Kidney epithelial cell (primary cell): ENCODE data around the gene ZNF862. TPM values are rescaled to one million over a fixed set of nuclear protein-coding genes. Genes with fewer than 3 reads are reported as not detected.

ENCODE experiments used
- DNase-seq: peaks from one replicate; pipeline ENCODE4 v3.0.0-alpha.2; 2010; ENCODE audit warnings: low read depth
- H3K27me3 ChIP-seq: 2 replicates; pipeline ENCODE4 v1.6.0; 2011; ENCODE audit warnings: low read length; ENCODE audit not compliant: control insufficient read depth, insufficient read depth
- H3K36me3 ChIP-seq: 2 replicates; pipeline ENCODE4 v1.5.1; 2011; ENCODE audit warnings: low read length; ENCODE audit not compliant: control insufficient read depth, insufficient read depth
- H3K4me3 ChIP-seq: 2 replicates; pipeline ENCODE4 v1.5.1; 2011; ENCODE audit warnings: low read depth, mild to moderate bottlenecking, control low read depth, low read length
- CTCF ChIP-seq: IDR thresholded peaks from 2 replicates; pipeline ENCODE4 v1.5.1; 2011; ENCODE audit warnings: mild to moderate bottlenecking, moderate library complexity, low read length, control low read depth, inconsistent platforms; ENCODE audit not compliant: insufficient read depth, poor library complexity, severe bottlenecking
- total RNA-seq: library from RNA; depleted of rRNA; stranded (reverse); fragments of >200 nt; gene quantifications from 2 replicates; pipeline ENCODE4 v1.2.3, GENCODE V29; 2015

ZNF862 gene
- total RNA-seq, 1 donor from 2014 or later = 7.2 TPM

GRCh38 chr7:149860821-149861727 is 22.9 kb downstream of the ZNF862 start:
- H3K4me3 ChIP-seq = no peak overlapping the region
- no peaks in the 10 kb centered on the region for H3K27me3 ChIP-seq
- TF ChIP-seq CTCF = peak; percentile 18
- DNase-seq = no peak
- H3K36me3 ChIP-seq = peaks cover 2% of the 10 kb centered on the region

- TF ChIP-seq CTCF = no peak
- DNase-seq = no peak
- Histone ChIP-seq H3K4me3 (no peak overlapping the region), H3K36me3 (peaks cover 2% of the 10 kb centered on the region), H3K27me3 (no peaks in the 10 kb centered on the region)
Observed at GRCh38 chr7:149861728-149862045, 23.5 kb downstream of the ZNF862 start.

- H3K36me3 ChIP-seq = peaks cover 2% of the 10 kb centered on the region
- H3K27me3 ChIP-seq = no peaks in the 10 kb centered on the region
- no peak overlapping the region for H3K4me3 ChIP-seq
- TF ChIP-seq CTCF = no peak
- DNase-seq = no peak
Observed at GRCh38 chr7:149862156-149862555, 24.0 kb downstream of the ZNF862 start.

- TF ChIP-seq CTCF = no peak
- Histone ChIP-seq H3K36me3 (peaks cover 2% of the 10 kb centered on the region), H3K4me3 (no peak overlapping the region), H3K27me3 (no peaks in the 10 kb centered on the region)
- no peak for DNase-seq
Observed at GRCh38 chr7:149863500-149863899, 25.3 kb downstream of the ZNF862 start.

- DNase-seq = no peak
- TF ChIP-seq CTCF = no peak
Observed at GRCh38 chr7:149864023-149864422, 25.8 kb downstream of the ZNF862 start.

GRCh38 chr7:149864751-149865150 is 26.6 kb downstream of the ZNF862 start:
- DNase-seq = no peak
- no peak for TF ChIP-seq CTCF
- no peaks in the 10 kb centered on the region for H3K27me3 ChIP-seq
- no peak overlapping the region for H3K4me3 ChIP-seq
- H3K36me3 ChIP-seq = peaks cover 2% of the 10 kb centered on the region

More at GRCh38 chr7:149864023-149864422, 25.8 kb downstream of the ZNF862 start:
- H3K4me3 ChIP-seq = no peak overlapping the region
- H3K36me3 ChIP-seq = peaks cover 2% of the 10 kb centered on the region
- H3K27me3 ChIP-seq = no peaks in the 10 kb centered on the region
